Upper lobe of left lung (tissue), 4 donors: Measurements from ENCODE around the gene ZNF600.

ENCODE experiments used
- CTCF ChIP-seq, 6 experiments: fragments of 450-650 bp in 4 of 6; fragments of 200-600 bp in 2 of 6; sonication (generic) in 2 of 6; IDR thresholded peaks; one replicate each; pipeline ENCODE4 v1.5.1; 2016 to 2019; ENCODE audit warnings: antibody characterized with exemption in 6 of 6
- EP300 ChIP-seq, 4 donors: sonication (generic); formaldehyde crosslinking; IDR thresholded peaks; one replicate each; pipeline ENCODE4 v1.5.1; 2017; ENCODE audit warnings: antibody characterized with exemption in 4 of 4, control low read depth in 2 of 4
- POLR2A ChIP-seq, 4 donors: fragments of 450-650 bp; IDR thresholded peaks; one replicate each; pipeline ENCODE4 v1.5.1; 2016 to 2017; ENCODE audit warnings: antibody characterized with exemption in 4 of 4, mild to moderate bottlenecking in 2 of 4
- POLR2AphosphoS5 ChIP-seq, 2 donors: sonication (generic); formaldehyde crosslinking; IDR thresholded peaks; one replicate each; pipeline ENCODE4 v1.5.1; 2017; ENCODE audit warnings: antibody characterized with exemption in 2 of 2

DNA sequence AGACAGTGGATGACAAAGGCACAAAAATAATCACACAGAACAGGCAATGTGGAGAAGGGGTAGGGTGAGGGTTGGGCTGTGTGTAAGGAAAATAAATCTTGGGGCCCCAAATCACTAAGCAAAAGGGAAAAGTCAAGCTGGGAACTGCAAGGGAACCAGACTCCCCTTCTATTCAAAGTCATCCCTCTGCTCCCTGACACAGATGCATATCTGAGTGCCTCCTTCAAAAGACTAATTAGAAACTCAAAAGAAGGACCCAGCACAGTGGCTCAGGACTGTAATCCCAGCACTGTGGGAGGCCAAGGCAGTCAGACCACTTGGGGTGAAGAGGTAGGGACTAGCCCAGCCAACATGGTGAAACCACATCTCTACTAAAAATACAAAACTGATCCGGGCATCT, 70.1 kb downstream of the ZNF600 start:
- TF ChIP-seq POLR2AphosphoS5 (IDR thresholded peaks at IDR 0.05) (no peak), CTCF (IDR thresholded peaks at IDR 0.05) (no peak), POLR2A (IDR thresholded peaks at IDR 0.05) (no peak), EP300 (IDR thresholded peaks at IDR 0.05) (no peak)
